Loucy (cell line): ENCODE results near the gene GRIP2.

Experiments
- H2AFZ ChIP-seq: fragments of 200-600 bp; sonication (generic); 2 replicates; pipeline ENCODE4 v1.6.0; 2016; ENCODE audit warnings: antibody characterized with exemption, mild to moderate bottlenecking, low read length, moderate library complexity
- H3F3A ChIP-seq: fragments of 200-600 bp; 2 replicates; pipeline ENCODE4 v1.6.0; 2016; ENCODE audit warnings: antibody characterized with exemption, low read depth, mild to moderate bottlenecking
- H3K27me3 ChIP-seq: fragments of 200-600 bp; sonication (generic); 2 replicates; pipeline ENCODE4 v1.6.1; 2014; ENCODE audit warnings: low read length, mild to moderate bottlenecking; ENCODE audit not compliant: insufficient read depth, poor library complexity, severe bottlenecking
- H3K36me3 ChIP-seq: fragments of 200-600 bp; sonication (generic); 2 replicates; pipeline ENCODE4 v1.6.1; 2016; ENCODE audit warnings: low read length; ENCODE audit not compliant: insufficient read depth
- H3K4me1 ChIP-seq: fragments of 200-600 bp; sonication (generic); 2 replicates; pipeline ENCODE4 v1.5.1; 2014; ENCODE audit warnings: low read length, mild to moderate bottlenecking; ENCODE audit not compliant: insufficient read depth, poor library complexity, severe bottlenecking
- H3K4me2 ChIP-seq: fragments of 200-600 bp; sonication (generic); 2 replicates; pipeline ENCODE4 v1.6.0; 2014; ENCODE audit warnings: antibody characterized with exemption, low read length, low read depth, mild to moderate bottlenecking; ENCODE audit not compliant: poor library complexity, severe bottlenecking
- H3K4me3 ChIP-seq: fragments of 200-600 bp; sonication (generic); 2 replicates; pipeline ENCODE4 v1.5.1; 2014; ENCODE audit warnings: low read length, mild to moderate bottlenecking, mixed read lengths; ENCODE audit not compliant: poor library complexity, severe bottlenecking
- H3K79me2 ChIP-seq: fragments of 200-600 bp; sonication (generic); 2 replicates; pipeline ENCODE4 v1.6.1; 2014; ENCODE audit warnings: low read length; ENCODE audit not compliant: insufficient read depth
- H3K9ac ChIP-seq: fragments of 200-600 bp; sonication (generic); 2 replicates; pipeline ENCODE4 v1.6.0; 2014; ENCODE audit warnings: mild to moderate bottlenecking, low read depth, low read length, moderate library complexity; ENCODE audit not compliant: poor library complexity, severe bottlenecking
- H3K9me2 ChIP-seq: fragments of 200-600 bp; sonication (generic); replicated peaks from 2 replicates; pipeline ENCODE4 v1.6.1; 2016; ENCODE audit warnings: low read depth, low read length, mixed read lengths
- H3K9me3 ChIP-seq: fragments of 200-600 bp; sonication (generic); 2 replicates; pipeline ENCODE4 v1.6.1; 2014; ENCODE audit warnings: mild to moderate bottlenecking, antibody characterized with exemption, low read length, low read depth; ENCODE audit not compliant: insufficient read depth
- H4K20me1 ChIP-seq: fragments of 200-600 bp; sonication (generic); 2 replicates; pipeline ENCODE4 v1.6.0; 2014; ENCODE audit warnings: antibody characterized with exemption, low read length, mild to moderate bottlenecking; ENCODE audit not compliant: insufficient read depth, poor library complexity, severe bottlenecking
- CTCF ChIP-seq: fragments of 200-600 bp; sonication (generic); conservative IDR thresholded peaks from 2 replicates; pipeline ENCODE4 v1.5.1; 2014; ENCODE audit warnings: mild to moderate bottlenecking, antibody characterized with exemption, low read length
- EZH2phosphoT487 ChIP-seq: fragments of 200-600 bp; IDR thresholded peaks from 2 replicates; pipeline ENCODE4 v1.6.1; 2018; ENCODE audit warnings: antibody characterized with exemption, mild to moderate bottlenecking, moderate library complexity, borderline replicate concordance

Gene GRIP2

GRCh38 chr3:14552041-14552648 lies 12.0 kb upstream of the GRIP2 start:
- TF ChIP-seq CTCF (no peak), EZH2phosphoT487 (no peak)
- Histone ChIP-seq H3K4me2 (no peak overlapping the region), H3K9ac (no peak overlapping the region), H3K4me1 (no peaks in the 10 kb centered on the region), H3K79me2 (no peaks in the 10 kb centered on the region), H3K9me2 (no peaks in the 10 kb centered on the region), H3K36me3 (no peaks in the 10 kb centered on the region), H3K27me3 (no peaks in the 10 kb centered on the region), H4K20me1 (no peaks in the 10 kb centered on the region), H3F3A (no peaks in the 10 kb centered on the region), H2AFZ (no peak overlapping the region), H3K4me3 (no peak overlapping the region), H3K9me3 (no peaks in the 10 kb centered on the region)

- no peak overlapping the region for H3K4me3 ChIP-seq
- no peaks in the 10 kb centered on the region for H3K27me3 ChIP-seq
- H3K4me1 ChIP-seq: no peaks in the 10 kb centered on the region
- no peaks in the 10 kb centered on the region for H4K20me1 ChIP-seq
- H3F3A ChIP-seq: no peaks in the 10 kb centered on the region
- no peaks in the 10 kb centered on the region for H3K9me2 ChIP-seq
- TF ChIP-seq EZH2phosphoT487: no peak
- TF ChIP-seq CTCF: no peak
- no peaks in the 10 kb centered on the region for H3K79me2 ChIP-seq
- H2AFZ ChIP-seq: no peak overlapping the region
- H3K9ac ChIP-seq: no peak overlapping the region
- no peaks in the 10 kb centered on the region for H3K9me3 ChIP-seq
- H3K4me2 ChIP-seq: no peak overlapping the region
- no peaks in the 10 kb centered on the region for H3K36me3 ChIP-seq
Observed at GRCh38 chr3:14550651-14551611, 10.8 kb upstream of the GRIP2 start.

- no peaks in the 10 kb centered on the region for H3F3A ChIP-seq
- no peak overlapping the region for H3K4me3 ChIP-seq
- no peak overlapping the region for H2AFZ ChIP-seq
- no peak overlapping the region for H3K4me2 ChIP-seq
- H3K36me3 ChIP-seq: no peaks in the 10 kb centered on the region
- H4K20me1 ChIP-seq: no peaks in the 10 kb centered on the region
- H3K9ac ChIP-seq: no peak overlapping the region
- H3K4me1 ChIP-seq: no peaks in the 10 kb centered on the region
- no peaks in the 10 kb centered on the region for H3K9me3 ChIP-seq
- H3K27me3 ChIP-seq: no peaks in the 10 kb centered on the region
- H3K79me2 ChIP-seq: no peaks in the 10 kb centered on the region
- no peaks in the 10 kb centered on the region for H3K9me2 ChIP-seq
- no peak for TF ChIP-seq CTCF
- no peak for TF ChIP-seq EZH2phosphoT487
Observed at GRCh38 chr3:14550181-14550580, 10.0 kb upstream of the GRIP2 start.
